ENCODE results near the gene EID1.

The EID1 gene

DNA sequence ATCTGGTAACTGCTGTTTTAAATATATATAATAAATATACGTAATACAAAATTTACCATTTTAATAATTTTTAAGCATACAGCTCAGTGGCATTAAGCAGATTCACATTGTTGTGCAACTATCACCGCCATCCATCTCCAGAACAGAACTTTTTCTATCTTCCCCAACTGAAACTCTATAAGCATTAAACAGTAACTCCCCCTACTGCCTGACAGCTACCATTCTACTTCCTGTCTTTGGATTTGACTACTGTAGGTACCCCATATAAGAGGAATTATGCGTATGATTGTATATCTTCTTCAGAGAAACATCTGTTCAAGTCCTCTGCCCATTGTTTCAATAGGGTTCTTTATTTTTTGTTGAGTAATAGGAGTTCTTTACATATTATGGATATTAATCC is 36.8 kb downstream of the EID1 start:
- no peak overlapping the region for H3K4me3 ChIP-seq (replicated peaks; ENCODE audit: low read depth, low read length)
- no peaks in the 10 kb centered on the region for H3K27me3 ChIP-seq (replicated peaks; ENCODE audit: control insufficient read depth, insufficient read depth, low read length)
- no peak for DNase-seq (ENCODE audit: extremely low read depth, insufficient read length)
- TF ChIP-seq, protein P1, sequence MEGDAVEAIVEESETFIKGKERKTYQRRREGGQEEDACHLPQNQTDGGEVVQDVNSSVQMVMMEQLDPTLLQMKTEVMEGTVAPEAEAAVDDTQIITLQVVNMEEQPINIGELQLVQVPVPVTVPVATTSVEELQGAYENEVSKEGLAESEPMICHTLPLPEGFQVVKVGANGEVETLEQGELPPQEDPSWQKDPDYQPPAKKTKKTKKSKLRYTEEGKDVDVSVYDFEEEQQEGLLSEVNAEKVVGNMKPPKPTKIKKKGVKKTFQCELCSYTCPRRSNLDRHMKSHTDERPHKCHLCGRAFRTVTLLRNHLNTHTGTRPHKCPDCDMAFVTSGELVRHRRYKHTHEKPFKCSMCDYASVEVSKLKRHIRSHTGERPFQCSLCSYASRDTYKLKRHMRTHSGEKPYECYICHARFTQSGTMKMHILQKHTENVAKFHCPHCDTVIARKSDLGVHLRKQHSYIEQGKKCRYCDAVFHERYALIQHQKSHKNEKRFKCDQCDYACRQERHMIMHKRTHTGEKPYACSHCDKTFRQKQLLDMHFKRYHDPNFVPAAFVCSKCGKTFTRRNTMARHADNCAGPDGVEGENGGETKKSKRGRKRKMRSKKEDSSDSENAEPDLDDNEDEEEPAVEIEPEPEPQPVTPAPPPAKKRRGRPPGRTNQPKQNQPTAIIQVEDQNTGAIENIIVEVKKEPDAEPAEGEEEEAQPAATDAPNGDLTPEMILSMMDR (IDR thresholded peaks at IDR 0.05; ENCODE audit: insufficient read depth, low read length, poor library complexity, severe bottlenecking) = no peak
- H3K36me3 ChIP-seq (ENCODE audit: control insufficient read depth, insufficient read depth, low read length) = no peaks in the 10 kb centered on the region

DNA sequence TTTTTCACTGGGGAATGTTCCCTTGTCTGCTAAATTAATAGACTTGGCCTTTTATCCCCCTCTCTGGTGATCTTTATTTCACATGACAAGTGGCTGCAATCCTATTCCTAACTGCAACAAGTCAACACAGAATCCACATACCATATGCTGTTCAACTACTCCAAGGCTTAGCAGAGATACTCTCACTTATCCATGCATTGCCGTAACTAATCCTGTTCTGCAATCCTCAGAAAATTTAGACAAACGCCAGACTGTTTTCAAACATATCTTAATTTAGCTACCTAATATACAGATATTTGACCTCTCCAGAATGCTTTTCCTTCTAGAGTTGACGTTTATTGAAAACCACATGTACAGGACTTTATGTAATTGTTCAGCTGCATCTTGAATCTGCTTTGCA is 37.9 kb downstream of the EID1 start:
- no peaks in the 10 kb centered on the region for H3K36me3 ChIP-seq (ENCODE audit: control insufficient read depth, insufficient read depth, low read length)
- no peak for DNase-seq (ENCODE audit: extremely low read depth, insufficient read length)

DNA sequence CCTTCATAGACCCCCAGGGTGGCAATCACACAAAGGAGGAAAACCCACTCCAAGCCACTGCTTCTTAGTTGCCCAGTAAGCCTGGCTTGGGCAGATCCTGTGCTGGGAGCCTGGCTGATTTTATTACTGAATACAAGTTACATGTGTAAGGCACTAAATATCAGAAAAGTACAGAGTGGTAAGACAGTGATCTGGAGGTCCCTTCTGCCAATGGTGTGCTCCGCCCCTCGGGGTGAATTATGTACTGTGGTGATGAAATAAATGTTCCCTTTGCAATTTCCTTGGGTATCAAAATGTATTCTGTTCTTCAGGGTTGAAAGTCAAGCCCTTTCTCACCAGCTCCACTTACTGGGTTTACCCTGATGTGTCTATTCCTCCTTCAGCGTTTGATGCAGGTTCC is 38.8 kb downstream of the EID1 start:
- Histone ChIP-seq H3K36me3 (ENCODE audit: control insufficient read depth, insufficient read depth, low read length) (no peaks in the 10 kb centered on the region), H3K4me3 (replicated peaks; ENCODE audit: low read depth, low read length) (no peak overlapping the region), H3K27me3 (replicated peaks; ENCODE audit: control insufficient read depth, insufficient read depth, low read length) (no peaks in the 10 kb centered on the region)
- DNase-seq (ENCODE audit: extremely low read depth, insufficient read length) = no peak
- TF ChIP-seq, protein P1 (IDR thresholded peaks at IDR 0.05; ENCODE audit: insufficient read depth, low read length, poor library complexity, severe bottlenecking) = no peak

More for the DNA sequence above, 37.9 kb downstream of the EID1 start:
- TF ChIP-seq, protein P1 (IDR thresholded peaks at IDR 0.05; ENCODE audit: insufficient read depth, low read length, poor library complexity, severe bottlenecking) = no peak
- no peaks in the 10 kb centered on the region for H3K27me3 ChIP-seq (replicated peaks; ENCODE audit: control insufficient read depth, insufficient read depth, low read length)
- no peak overlapping the region for H3K4me3 ChIP-seq (replicated peaks; ENCODE audit: low read depth, low read length)

DNA sequence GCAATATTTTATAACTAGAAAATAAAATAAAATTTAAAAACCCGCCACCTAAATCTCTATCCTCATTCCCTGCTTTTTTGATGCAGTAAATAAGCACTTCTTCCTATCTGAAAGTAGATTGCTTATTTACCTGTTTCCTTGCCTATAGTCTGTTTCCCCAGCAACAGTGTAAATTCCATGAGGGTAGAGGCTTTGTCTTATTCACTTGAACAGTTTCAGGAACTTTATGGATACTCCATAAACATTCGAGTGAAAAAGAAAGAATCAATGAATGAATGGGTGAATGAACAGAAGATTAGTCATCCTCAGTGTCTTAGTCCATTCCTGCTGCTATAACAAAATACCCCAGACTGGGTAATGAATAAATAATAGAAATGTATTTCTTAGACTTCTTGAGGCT is 44.1 kb downstream of the EID1 start:
- Histone ChIP-seq H3K27me3 (replicated peaks; ENCODE audit: control insufficient read depth, insufficient read depth, low read length) (no peaks in the 10 kb centered on the region), H3K36me3 (ENCODE audit: control insufficient read depth, insufficient read depth, low read length) (no peaks in the 10 kb centered on the region), H3K4me3 (replicated peaks; ENCODE audit: low read depth, low read length) (no peak overlapping the region)
- DNase-seq (ENCODE audit: extremely low read depth, insufficient read length) = no peak
- TF ChIP-seq, protein P1 (IDR thresholded peaks at IDR 0.05; ENCODE audit: insufficient read depth, low read length, poor library complexity, severe bottlenecking) = no peak

DNA sequence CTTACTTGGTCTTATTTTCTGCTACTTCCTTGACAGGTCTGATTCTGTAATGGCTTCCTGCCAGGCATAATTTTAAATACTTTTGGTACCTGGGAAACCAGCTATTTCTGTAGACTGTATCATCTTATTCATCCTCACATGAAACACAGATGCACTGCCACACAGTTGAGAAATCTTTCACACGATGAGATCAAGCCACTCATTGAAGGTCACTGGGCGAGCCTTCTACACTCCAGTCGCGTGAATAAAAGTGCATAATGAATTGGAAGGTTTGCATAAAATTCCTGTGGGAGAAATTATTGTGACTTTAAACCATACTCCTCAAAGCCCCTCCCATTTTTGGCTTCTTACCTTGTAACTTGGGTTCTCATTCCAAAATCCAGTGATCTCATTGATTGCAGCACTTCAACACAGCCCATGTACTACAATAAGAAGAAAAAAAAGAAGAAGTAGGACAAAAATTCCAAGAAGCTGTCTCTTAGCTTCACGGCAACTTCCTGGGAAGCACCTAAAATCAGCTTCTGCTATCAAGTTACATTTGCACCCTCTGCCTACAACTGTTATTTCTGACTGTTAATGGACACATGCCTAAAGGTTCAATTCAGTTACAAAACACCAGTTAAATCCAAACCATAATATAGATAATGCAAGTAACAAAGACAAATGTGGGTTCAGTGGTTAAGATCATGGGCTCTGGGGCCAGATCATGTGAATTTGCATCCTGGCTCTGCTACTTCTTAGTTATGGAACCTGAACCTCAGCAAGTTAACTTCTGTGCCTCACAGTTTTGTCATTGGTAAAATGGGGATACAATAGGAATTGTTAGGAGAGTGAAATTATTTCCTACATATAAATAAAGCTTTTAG is 46.8 kb downstream of the EID1 start:
- no peak overlapping the region for H3K4me3 ChIP-seq (replicated peaks; ENCODE audit: low read depth, low read length)
- TF ChIP-seq, protein P1 (IDR thresholded peaks at IDR 0.05; ENCODE audit: insufficient read depth, low read length, poor library complexity, severe bottlenecking) = no peak
- no peaks in the 10 kb centered on the region for H3K36me3 ChIP-seq (ENCODE audit: control insufficient read depth, insufficient read depth, low read length)
- DNase-seq (ENCODE audit: extremely low read depth, insufficient read length) = no peak
- no peaks in the 10 kb centered on the region for H3K27me3 ChIP-seq (replicated peaks; ENCODE audit: control insufficient read depth, insufficient read depth, low read length)

Data from GM06990 (cell line).